Fibroblast of lung (primary cell): ENCODE results near the gene PIK3C2A. TPM values are rescaled to one million over a fixed set of nuclear protein-coding genes. Genes with fewer than 3 reads are reported as not detected.

Experiments used
- DNase-seq, 2 donors: peaks; one replicate each; pipeline versions ENCODE4 v3.0.0 to v3.0.0-alpha.2; 2010; ENCODE audit warnings: low read depth in 2 of 2
- H2AFZ ChIP-seq: 2 replicates; pipeline ENCODE4 v1.5.1; 2012; ENCODE audit warnings: low read length, control low read depth, inconsistent platforms
- H3K27ac ChIP-seq: 2 replicates; pipeline ENCODE4 v1.5.1; 2011; ENCODE audit warnings: low read length, control low read depth; ENCODE audit not compliant: insufficient read depth
- H3K27me3 ChIP-seq: 2 replicates; pipeline ENCODE4 v1.5.1; 2011; ENCODE audit warnings: mild to moderate bottlenecking, low read length; ENCODE audit not compliant: control insufficient read depth, insufficient read depth
- H3K36me3 ChIP-seq: 2 replicates; pipeline ENCODE4 v1.5.1; 2011; ENCODE audit warnings: low read length; ENCODE audit not compliant: control insufficient read depth, insufficient read depth
- H3K4me1 ChIP-seq: 2 replicates; pipeline ENCODE4 v1.5.1; 2011; ENCODE audit warnings: low read length; ENCODE audit not compliant: control insufficient read depth, insufficient read depth; ENCODE audit errors: extremely low read depth
- H3K4me2 ChIP-seq: 2 replicates; pipeline ENCODE4 v1.5.1; 2011; ENCODE audit warnings: low read length, control low read depth; ENCODE audit not compliant: insufficient read depth; ENCODE audit errors: extremely low read depth
- H3K4me3 ChIP-seq, 4 experiments: fragments of 200-600 bp in 1 of 4; sonication (generic) in 1 of 4; replicated peaks in 1 of 4; 2 replicates each; pipeline ENCODE4 v1.5.1; 2011 to 2016; ENCODE audit warnings: low read length in 4 of 4, low read depth in 3 of 4, mild to moderate bottlenecking in 3 of 4, control low read depth in 2 of 4, inconsistent platforms in 1 of 4, mixed read lengths in 1 of 4; ENCODE audit not compliant: insufficient read depth in 1 of 4; ENCODE audit errors: control extremely low read depth in 1 of 4
- H3K79me2 ChIP-seq: 2 replicates; pipeline ENCODE4 v1.5.1; 2012; ENCODE audit warnings: mild to moderate bottlenecking, low read length, inconsistent platforms; ENCODE audit not compliant: control insufficient read depth, insufficient read depth
- H3K9ac ChIP-seq: 2 replicates; pipeline ENCODE4 v1.5.1; 2011; ENCODE audit warnings: mild to moderate bottlenecking, low read length, control low read depth; ENCODE audit not compliant: insufficient read depth
- H3K9me3 ChIP-seq: 2 replicates; pipeline ENCODE4 v1.5.1; 2012; ENCODE audit warnings: low read depth, low read length; ENCODE audit not compliant: control insufficient read depth, insufficient read depth
- H4K20me1 ChIP-seq: 2 replicates; pipeline ENCODE4 v1.5.1; 2011; ENCODE audit warnings: low read length; ENCODE audit not compliant: control insufficient read depth, insufficient read depth; ENCODE audit errors: extremely low read depth
- EZH2 ChIP-seq: IDR thresholded peaks from 2 replicates; pipeline ENCODE4 v1.5.1; 2012; ENCODE audit warnings: low read length, control low read depth, mild to moderate bottlenecking; ENCODE audit errors: missing control alignments
- polyA plus RNA-seq, 2 donors: library from polyadenylated mRNA; depleted of rRNA in 1 of 2; stranded (reverse) in 1 of 2; unstranded in 1 of 2; fragments of >200 nt; gene quantifications; 2 replicates each; pipeline ENCODE4 v1.2.1, GENCODE V29; 2011 to 2012; ENCODE audit warnings: missing spikeins in 1 of 2
- total RNA-seq: library from RNA; depleted of rRNA; stranded (reverse); fragments of >200 nt; gene quantifications from 2 replicates; pipeline ENCODE4 v1.2.1, GENCODE V29; 2014
- TF ChIP-seq, protein P1 (sequence below), 2 donors: IDR thresholded peaks in 1 of 2; conservative IDR thresholded peaks in 1 of 2; 1 replicate in 1 of 2; 2 replicates in 1 of 2; pipeline ENCODE4 v1.5.1; 2011 to 2012; ENCODE audit warnings: low read length in 2 of 2, control low read depth in 1 of 2, inconsistent platforms in 1 of 2, low read depth in 1 of 2, mild to moderate bottlenecking in 1 of 2

PIK3C2A gene
- total and polyA plus RNA-seq, 2 donors (not counting 1 experiment from before 2014, with no cell fraction given) = 38.0 to 45.4 TPM

DNA sequence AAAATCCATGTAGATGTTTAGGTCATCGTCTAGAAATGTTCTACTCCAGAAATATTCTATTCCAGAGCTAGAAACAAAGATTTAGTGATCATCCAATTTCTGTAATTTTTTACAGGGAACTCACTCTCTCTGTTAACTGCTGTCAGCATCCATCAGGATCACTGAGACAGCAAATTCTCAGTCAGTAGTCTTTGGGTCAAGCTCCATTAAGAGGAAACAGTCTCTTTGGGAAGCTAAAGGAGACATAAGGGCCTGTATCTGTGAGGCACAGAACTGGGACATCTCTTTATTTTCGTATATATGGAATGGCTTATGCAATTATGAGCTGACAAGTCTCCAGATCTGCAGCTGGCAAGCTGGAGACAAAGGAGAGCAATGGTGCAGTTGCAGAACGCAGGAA, 48.3 kb downstream of the PIK3C2A start:
- H3K4me1 ChIP-seq = no peaks in the 10 kb centered on the region
- H4K20me1 ChIP-seq = peaks cover 2% of the 10 kb centered on the region
- H3K36me3 ChIP-seq = no peaks in the 10 kb centered on the region
- no peak overlapping the region for H3K4me2 ChIP-seq
- H2AFZ ChIP-seq = no peak overlapping the region
- H3K9ac ChIP-seq = no peak overlapping the region
- no peaks in the 10 kb centered on the region for H3K27me3 ChIP-seq
- no peak overlapping the region for H3K4me3 ChIP-seq
- TF ChIP-seq EZH2 = no peak
- TF ChIP-seq, protein P1, sequence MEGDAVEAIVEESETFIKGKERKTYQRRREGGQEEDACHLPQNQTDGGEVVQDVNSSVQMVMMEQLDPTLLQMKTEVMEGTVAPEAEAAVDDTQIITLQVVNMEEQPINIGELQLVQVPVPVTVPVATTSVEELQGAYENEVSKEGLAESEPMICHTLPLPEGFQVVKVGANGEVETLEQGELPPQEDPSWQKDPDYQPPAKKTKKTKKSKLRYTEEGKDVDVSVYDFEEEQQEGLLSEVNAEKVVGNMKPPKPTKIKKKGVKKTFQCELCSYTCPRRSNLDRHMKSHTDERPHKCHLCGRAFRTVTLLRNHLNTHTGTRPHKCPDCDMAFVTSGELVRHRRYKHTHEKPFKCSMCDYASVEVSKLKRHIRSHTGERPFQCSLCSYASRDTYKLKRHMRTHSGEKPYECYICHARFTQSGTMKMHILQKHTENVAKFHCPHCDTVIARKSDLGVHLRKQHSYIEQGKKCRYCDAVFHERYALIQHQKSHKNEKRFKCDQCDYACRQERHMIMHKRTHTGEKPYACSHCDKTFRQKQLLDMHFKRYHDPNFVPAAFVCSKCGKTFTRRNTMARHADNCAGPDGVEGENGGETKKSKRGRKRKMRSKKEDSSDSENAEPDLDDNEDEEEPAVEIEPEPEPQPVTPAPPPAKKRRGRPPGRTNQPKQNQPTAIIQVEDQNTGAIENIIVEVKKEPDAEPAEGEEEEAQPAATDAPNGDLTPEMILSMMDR (conservative IDR thresholded peaks at IDR 0.05 in 1 of 2, IDR thresholded peaks at IDR 0.05 in 1 of 2; ENCODE audit: low read depth in 1 of 2, low read length in 2 of 2) = no peak
- H3K79me2 ChIP-seq = no peaks in the 10 kb centered on the region
- no peak overlapping the region for H3K27ac ChIP-seq
- H3K9me3 ChIP-seq = no peaks in the 10 kb centered on the region
- no peak for DNase-seq

Other genes starting within 250 kb of the PIK3C2A start
- under 0.01 and 0.17 TPM in 2 replicates for gene PLEKHA7, start 193.6 kb downstream of the PIK3C2A start, total RNA-seq
- 0.01 and 0.11 TPM in 2 replicates for gene PLEKHA7, start 193.6 kb downstream of the PIK3C2A start, polyA plus RNA-seq
- gene RPS13, start 130.3 kb downstream of the PIK3C2A start, total RNA-seq = 941 and 1,142 TPM in 2 replicates
- 1,064 and 1,206 TPM in 2 replicates for gene RPS13, start 130.3 kb downstream of the PIK3C2A start, polyA plus RNA-seq
- 158 and 176 TPM in 2 replicates for gene NUCB2, start 68.8 kb upstream of the PIK3C2A start, total RNA-seq
- 164 and 177 TPM in 2 replicates for gene NUCB2, start 68.8 kb upstream of the PIK3C2A start, polyA plus RNA-seq
- gene NCR3LG1, start 143.8 kb upstream of the PIK3C2A start, total RNA-seq = 4.5 and 4.9 TPM in 2 replicates
- gene NCR3LG1, start 143.8 kb upstream of the PIK3C2A start, polyA plus RNA-seq = 5.2 and 6.0 TPM in 2 replicates
- not detected in 2 replicates for gene KCNJ11, start 180.7 kb upstream of the PIK3C2A start, total RNA-seq
- not detected in 2 replicates for gene KCNJ11, start 180.7 kb upstream of the PIK3C2A start, polyA plus RNA-seq